Measurements from ENCODE around the gene PUS1. TPM values are rescaled to one million over a fixed set of nuclear protein-coding genes. Genes with fewer than 3 reads are reported as not detected.

PUS1 gene
- polyA plus RNA-seq, 1 experiment: 11.4 TPM

- no peaks in the 10 kb centered on the region for H3K27me3 ChIP-seq (ENCODE audit: control insufficient read depth, insufficient read depth, low read length)
- H3K9me3 ChIP-seq (ENCODE audit: control insufficient read depth, insufficient read depth, low read length): no peaks in the 10 kb centered on the region; the same call in 1 of the 2 replicates
- DNase-seq (ENCODE audit: low read depth, low spot score): no peak
- no peak overlapping the region for H3K27ac ChIP-seq (ENCODE audit: low read depth, low read length)
- ChIA-PET CTCF (no interaction called here), POLR2A (no interaction called here)
- no peak overlapping the region for H3K4me3 ChIP-seq (ENCODE audit: low read depth, low read length)
- TF ChIP-seq CTCF (IDR thresholded peaks at IDR 0.05; ENCODE audit: low read depth, low read length): no peak
Observed at GRCh38 chr12:131986361-131986760, 57.3 kb downstream of the PUS1 start.

GRCh38 chr12:131986910-131987309, 57.8 kb downstream of the PUS1 start:
- CTCF ChIA-PET: no interaction called here
- no peak overlapping the region for H3K27ac ChIP-seq (ENCODE audit: low read depth, low read length)

GRCh38 chr12:131987552-131987951, 58.5 kb downstream of the PUS1 start:
- H3K27ac ChIP-seq (ENCODE audit: low read depth, low read length): no peak overlapping the region
- POLR2A ChIA-PET: interaction anchor here (0.6 kb wide), 1 partner anchor 52 kb away, joined by 3 read pairs; no protein-coding TSS in a partner anchor
- CTCF ChIA-PET: interaction anchor here (0.6 kb wide), 1 partner anchor 10 kb away, joined by 4 read pairs; no protein-coding TSS in a partner anchor
- H3K4me3 ChIP-seq (ENCODE audit: low read depth, low read length): no peak overlapping the region
- H3K9me3 ChIP-seq (ENCODE audit: control insufficient read depth, insufficient read depth, low read length): no peaks in the 10 kb centered on the region; the same call in 1 of the 2 replicates
- no peaks in the 10 kb centered on the region for H3K27me3 ChIP-seq (ENCODE audit: control insufficient read depth, insufficient read depth, low read length)
- no peak for TF ChIP-seq CTCF (IDR thresholded peaks at IDR 0.05; ENCODE audit: low read depth, low read length)
- DNase-seq (ENCODE audit: low read depth, low spot score): no peak

More at GRCh38 chr12:131986910-131987309, 57.8 kb downstream of the PUS1 start:
- no peak for TF ChIP-seq CTCF (IDR thresholded peaks at IDR 0.05; ENCODE audit: low read depth, low read length)
- no peak overlapping the region for H3K4me3 ChIP-seq (ENCODE audit: low read depth, low read length)
- DNase-seq (ENCODE audit: low read depth, low spot score): no peak
- POLR2A ChIA-PET: no interaction called here
- H3K9me3 ChIP-seq (ENCODE audit: control insufficient read depth, insufficient read depth, low read length): no peaks in the 10 kb centered on the region; the same call in 1 of the 2 replicates
- H3K27me3 ChIP-seq (ENCODE audit: control insufficient read depth, insufficient read depth, low read length): no peaks in the 10 kb centered on the region

GRCh38 chr12:131988054-131988796, 59.1 kb downstream of the PUS1 start:
- TF ChIP-seq CTCF (IDR thresholded peaks at IDR 0.05; ENCODE audit: low read depth, low read length): no peak
- H3K4me3 ChIP-seq (ENCODE audit: low read depth, low read length): no peak overlapping the region
- POLR2A ChIA-PET: no interaction called here
- no peak for DNase-seq (ENCODE audit: low read depth, low spot score)
- H3K27me3 ChIP-seq (ENCODE audit: control insufficient read depth, insufficient read depth, low read length): no peaks in the 10 kb centered on the region
- no peaks in the 10 kb centered on the region; the same call in 1 of the 2 replicates for H3K9me3 ChIP-seq (ENCODE audit: control insufficient read depth, insufficient read depth, low read length)
- H3K27ac ChIP-seq (ENCODE audit: low read depth, low read length): no peak overlapping the region
- CTCF ChIA-PET: interaction anchor here (0.6 kb wide), 1 partner anchor 9 kb away, joined by 4 read pairs; no protein-coding TSS in a partner anchor

- Histone ChIP-seq H3K27ac (ENCODE audit: low read depth, low read length) (no peak overlapping the region), H3K9me3 (ENCODE audit: control insufficient read depth, insufficient read depth, low read length) (no peaks in the 10 kb centered on the region; the same call in 1 of the 2 replicates), H3K27me3 (ENCODE audit: control insufficient read depth, insufficient read depth, low read length) (no peaks in the 10 kb centered on the region), H3K4me3 (ENCODE audit: low read depth, low read length) (no peak overlapping the region)
- ChIA-PET CTCF (no interaction called here), POLR2A (no interaction called here)
- no peak for TF ChIP-seq CTCF (IDR thresholded peaks at IDR 0.05; ENCODE audit: low read depth, low read length)
- DNase-seq (ENCODE audit: low read depth, low spot score): no peak
Observed at GRCh38 chr12:131989021-131989420, 59.9 kb downstream of the PUS1 start.
